ENCODE measurements around the gene SLC2A11.

DNA sequence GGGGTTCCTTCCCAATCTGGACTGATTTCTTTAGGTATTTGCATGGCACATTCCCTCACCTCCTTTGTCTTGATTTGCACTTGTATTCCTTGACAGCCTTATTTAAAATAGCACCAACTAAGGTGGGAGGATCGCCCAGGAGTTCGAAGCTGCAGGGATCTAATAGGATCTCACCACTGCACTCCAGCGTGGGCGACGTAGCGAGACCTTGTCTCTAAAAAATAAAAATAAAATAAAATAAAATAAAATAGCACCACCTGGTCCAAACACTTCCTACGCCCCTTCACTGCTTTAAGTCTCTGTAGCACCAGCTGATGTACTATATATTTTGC lies 775 bp downstream of the SLC2A11 start:
- TF ChIP-seq EZH2 (IDR thresholded peaks at IDR 0.05; ENCODE audit: borderline replicate concordance, low read length) = no peak
- TF ChIP-seq, protein P1, sequence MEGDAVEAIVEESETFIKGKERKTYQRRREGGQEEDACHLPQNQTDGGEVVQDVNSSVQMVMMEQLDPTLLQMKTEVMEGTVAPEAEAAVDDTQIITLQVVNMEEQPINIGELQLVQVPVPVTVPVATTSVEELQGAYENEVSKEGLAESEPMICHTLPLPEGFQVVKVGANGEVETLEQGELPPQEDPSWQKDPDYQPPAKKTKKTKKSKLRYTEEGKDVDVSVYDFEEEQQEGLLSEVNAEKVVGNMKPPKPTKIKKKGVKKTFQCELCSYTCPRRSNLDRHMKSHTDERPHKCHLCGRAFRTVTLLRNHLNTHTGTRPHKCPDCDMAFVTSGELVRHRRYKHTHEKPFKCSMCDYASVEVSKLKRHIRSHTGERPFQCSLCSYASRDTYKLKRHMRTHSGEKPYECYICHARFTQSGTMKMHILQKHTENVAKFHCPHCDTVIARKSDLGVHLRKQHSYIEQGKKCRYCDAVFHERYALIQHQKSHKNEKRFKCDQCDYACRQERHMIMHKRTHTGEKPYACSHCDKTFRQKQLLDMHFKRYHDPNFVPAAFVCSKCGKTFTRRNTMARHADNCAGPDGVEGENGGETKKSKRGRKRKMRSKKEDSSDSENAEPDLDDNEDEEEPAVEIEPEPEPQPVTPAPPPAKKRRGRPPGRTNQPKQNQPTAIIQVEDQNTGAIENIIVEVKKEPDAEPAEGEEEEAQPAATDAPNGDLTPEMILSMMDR (conservative IDR thresholded peaks at IDR 0.05 in 1 of 2, IDR thresholded peaks at IDR 0.05 in 1 of 2; ENCODE audit: extremely low read depth in 1 of 2, insufficient read depth in 1 of 2, low read depth in 1 of 2, low read length in 2 of 2) = no peak

Measured in mammary epithelial cell (primary cell).